ENCODE results near the gene OGFOD1. TPM values are rescaled to one million over a fixed set of nuclear protein-coding genes. Genes with fewer than 3 reads are reported as not detected.

OGFOD1 gene
- total and polyA plus RNA-seq, 3 experiments from 2014 or later, result 87.9 to 114 (median 91.9) TPM

DNA sequence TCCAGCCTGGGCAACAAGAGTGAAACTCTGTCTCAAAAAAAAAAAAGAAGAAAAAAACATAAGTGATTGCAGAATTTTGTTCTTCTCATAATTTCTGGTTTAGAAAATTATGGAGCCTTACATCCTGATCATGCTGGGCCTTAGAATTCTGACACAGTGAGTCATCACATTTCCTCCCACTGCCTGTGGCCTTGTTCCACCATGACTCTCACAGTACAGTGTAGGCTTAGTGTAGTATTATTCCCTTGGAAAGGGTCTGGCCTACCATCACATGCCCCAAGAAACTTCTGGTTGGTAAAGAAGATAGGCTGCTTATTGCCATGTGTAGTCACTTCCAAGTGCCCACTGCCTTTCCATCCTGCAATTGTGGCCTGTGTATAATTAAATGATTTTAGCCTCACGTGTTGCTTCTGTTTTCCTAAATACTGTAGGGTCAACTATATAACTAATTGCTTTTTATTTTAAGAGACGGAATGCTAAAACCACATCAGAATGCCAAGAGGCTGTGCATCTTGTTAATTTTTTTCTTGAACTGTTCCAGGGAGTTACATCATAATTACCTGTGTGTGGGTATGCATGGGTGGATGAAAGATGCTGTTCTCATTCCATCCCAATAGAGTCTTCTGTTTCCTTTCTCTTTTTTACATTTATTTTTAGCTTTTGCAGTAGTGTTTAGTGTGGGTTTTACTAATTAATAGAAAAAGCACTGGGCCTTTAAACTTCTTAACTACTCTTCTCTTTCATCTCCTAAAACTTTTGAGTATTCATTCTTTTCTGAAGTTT lies 25.9 kb downstream of the OGFOD1 start:
- Mint-ChIP-seq H3K4me3 (no peak overlapping the region), H3K4me1 (peaks cover 4 to 8% (median 7%) of the 10 kb centered on the region in 3 donors), H3K36me3 (peaks cover 0 to 83% (median 20%) of the 10 kb centered on the region in 3 donors), H3K27ac (peak overlapping the region in 5 of 8 donors; percentile 29 to 87 (median 66)), H3K9me3 (no peaks in the 10 kb centered on the region), H3K27me3 (no peaks in the 10 kb centered on the region)
- Histone ChIP-seq H3K9me3 (ENCODE audit: low read length) (no peaks in the 10 kb centered on the region), H3K27me3 (ENCODE audit: insufficient read depth, low read length, poor library complexity, severe bottlenecking) (no peaks in the 10 kb centered on the region), H3K4me3 (ENCODE audit: low read length) (no peak overlapping the region), H3K36me3 (ENCODE audit: insufficient read depth, low read length) (peaks cover 43% of the 10 kb centered on the region), H3K4me1 (ENCODE audit: insufficient read depth, low read length) (no peaks in the 10 kb centered on the region), H3K27ac (ENCODE audit: low read depth, low read length) (no peak overlapping the region)
- POLR2A ChIA-PET, result no interaction called here
- CTCF ChIA-PET, result no interaction called here
- no peak for DNase-seq

DNA sequence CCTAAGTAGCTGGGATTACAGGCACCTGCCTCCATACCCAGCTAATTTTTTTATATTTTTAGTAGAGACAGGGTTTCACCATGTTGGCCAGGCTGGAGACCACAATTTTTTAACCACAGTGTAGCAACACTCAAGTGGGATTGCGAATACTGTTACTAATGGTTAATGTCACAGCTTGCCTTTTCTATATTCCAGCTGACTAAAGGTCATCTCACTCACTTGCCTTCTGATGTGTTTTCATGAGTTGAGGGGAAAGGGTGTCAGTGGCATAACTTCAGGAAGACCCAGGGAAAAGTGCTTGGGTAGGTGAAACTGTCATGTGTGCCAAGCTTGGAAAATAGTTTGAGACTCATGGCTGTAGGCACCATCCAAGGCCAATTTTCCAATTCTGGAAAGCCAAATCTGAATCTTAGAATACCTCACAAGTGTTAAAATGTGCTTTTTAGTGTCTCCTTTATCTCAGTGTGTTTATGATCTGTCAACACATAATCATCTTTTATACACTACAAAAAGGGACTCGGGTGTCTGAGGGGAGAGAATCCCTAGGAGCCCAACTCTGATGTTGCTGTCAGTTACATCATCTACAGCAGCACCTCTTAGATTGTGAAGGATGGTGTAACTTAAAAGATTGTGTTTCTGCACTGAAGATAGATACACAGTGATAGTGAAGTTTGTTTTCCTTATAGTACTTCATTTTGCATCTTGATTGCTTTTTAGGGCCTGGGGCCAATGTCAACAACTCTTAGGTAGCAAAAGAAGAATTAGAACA lies 27.1 kb downstream of the OGFOD1 start:
- Histone ChIP-seq H3K9me3 (ENCODE audit: low read length) (no peaks in the 10 kb centered on the region), H3K27ac (ENCODE audit: low read depth, low read length) (no peak overlapping the region), H3K36me3 (ENCODE audit: insufficient read depth, low read length) (peaks cover 39% of the 10 kb centered on the region), H3K4me1 (ENCODE audit: insufficient read depth, low read length) (no peaks in the 10 kb centered on the region), H3K27me3 (ENCODE audit: insufficient read depth, low read length, poor library complexity, severe bottlenecking) (no peaks in the 10 kb centered on the region), H3K4me3 (ENCODE audit: low read length) (no peak overlapping the region)
- Mint-ChIP-seq H3K9me3 (no peaks in the 10 kb centered on the region), H3K27ac (peak overlapping the region in 1 of 8 donors; percentile 44), H3K27me3 (no peaks in the 10 kb centered on the region), H3K4me3 (no peak overlapping the region), H3K4me1 (peaks cover 4 to 8% (median 7%) of the 10 kb centered on the region in 3 donors), H3K36me3 (peaks cover 0 to 83% (median 22%) of the 10 kb centered on the region in 3 donors)
- ChIA-PET POLR2A (no interaction called here), CTCF (no interaction called here)
- DNase-seq, result no peak

DNA sequence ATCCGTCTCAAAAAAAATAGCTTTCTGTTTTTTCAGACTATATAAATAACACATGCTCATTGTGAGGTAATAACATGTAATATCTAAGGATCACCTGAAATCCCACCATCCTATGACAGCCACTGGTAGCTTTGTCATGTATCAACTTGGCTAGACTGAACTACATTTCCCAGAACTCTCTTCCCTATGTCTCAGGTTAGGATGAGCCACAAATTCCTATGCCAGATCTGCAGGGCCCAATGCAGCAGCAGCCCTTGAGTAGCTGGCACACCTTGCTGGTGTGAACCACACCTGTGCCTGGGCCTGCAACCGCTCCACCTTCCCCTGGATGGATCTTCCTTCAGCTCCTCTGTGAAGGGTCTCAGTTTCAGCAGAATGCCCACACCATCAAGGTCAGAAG lies 28.1 kb downstream of the OGFOD1 start:
- no peaks in the 10 kb centered on the region for H3K27me3 Mint-ChIP-seq
- H3K4me3 Mint-ChIP-seq, result no peak overlapping the region
- CTCF ChIA-PET, result no interaction called here
- H3K9me3 ChIP-seq (ENCODE audit: low read length), result no peaks in the 10 kb centered on the region
- POLR2A ChIA-PET, result no interaction called here
- H3K27ac Mint-ChIP-seq, result peak overlapping the region in 6 of 8 donors; percentile 11 to 77 (median 46)
- no peaks in the 10 kb centered on the region for H3K27me3 ChIP-seq (ENCODE audit: insufficient read depth, low read length, poor library complexity, severe bottlenecking)
- peaks cover 4 to 8% (median 7%) of the 10 kb centered on the region in 3 donors for H3K4me1 Mint-ChIP-seq
- peaks cover 0 to 84% (median 22%) of the 10 kb centered on the region in 3 donors for H3K36me3 Mint-ChIP-seq
- no peak for DNase-seq
- no peak overlapping the region for H3K27ac ChIP-seq (ENCODE audit: low read depth, low read length)
- H3K4me3 ChIP-seq (ENCODE audit: low read length), result no peak overlapping the region
- H3K36me3 ChIP-seq (ENCODE audit: insufficient read depth, low read length), result peaks cover 39% of the 10 kb centered on the region
- H3K4me1 ChIP-seq (ENCODE audit: insufficient read depth, low read length), result no peaks in the 10 kb centered on the region
- no peaks in the 10 kb centered on the region for H3K9me3 Mint-ChIP-seq

DNA sequence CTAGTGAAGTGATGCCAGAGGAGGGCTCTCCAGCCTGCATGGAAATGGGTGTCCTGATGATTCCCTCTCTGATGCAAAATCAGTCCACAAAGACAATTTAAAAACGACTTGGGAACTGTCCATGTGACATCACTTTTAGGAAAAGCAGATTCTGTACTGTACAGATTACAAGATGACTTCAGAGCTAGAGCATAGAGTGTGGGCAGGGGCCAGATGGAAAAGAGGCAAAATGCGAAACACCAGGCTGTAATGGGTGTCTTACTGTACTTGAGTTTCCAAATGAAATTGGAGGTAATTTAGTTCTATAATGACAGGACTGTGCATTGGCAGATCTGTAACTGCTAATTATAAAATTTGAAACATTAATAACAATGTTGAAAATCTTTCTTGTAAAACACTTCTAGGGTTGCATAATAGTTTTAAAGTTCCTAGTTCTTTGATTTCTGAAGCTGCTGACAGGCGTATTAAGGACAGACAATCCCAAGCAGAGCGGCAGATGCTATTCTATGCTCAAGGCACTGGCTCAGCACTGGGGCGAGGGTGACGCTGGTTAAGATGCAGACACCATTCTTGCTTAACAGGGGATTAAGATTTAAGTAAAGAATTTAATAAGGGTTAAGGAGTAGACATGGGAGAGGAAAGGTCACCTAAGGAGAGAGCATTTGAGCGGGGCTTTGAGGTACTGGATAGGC lies 29.6 kb downstream of the OGFOD1 start:
- Mint-ChIP-seq H3K4me1 (peaks cover 3 to 8% (median 7%) of the 10 kb centered on the region in 3 donors), H3K36me3 (peaks cover 4 to 84% (median 24%) of the 10 kb centered on the region in 3 donors), H3K27ac (peak overlapping the region in 4 of 8 donors; percentile 5 to 93 (median 38)), H3K27me3 (no peaks in the 10 kb centered on the region), H3K4me3 (no peak overlapping the region), H3K9me3 (no peaks in the 10 kb centered on the region)
- Histone ChIP-seq H3K9me3 (ENCODE audit: low read length) (no peaks in the 10 kb centered on the region), H3K36me3 (ENCODE audit: insufficient read depth, low read length) (peaks cover 30% of the 10 kb centered on the region), H3K4me1 (ENCODE audit: insufficient read depth, low read length) (no peaks in the 10 kb centered on the region), H3K4me3 (ENCODE audit: low read length) (no peak overlapping the region), H3K27ac (ENCODE audit: low read depth, low read length) (no peak overlapping the region), H3K27me3 (ENCODE audit: insufficient read depth, low read length, poor library complexity, severe bottlenecking) (no peaks in the 10 kb centered on the region)
- ChIA-PET CTCF (interaction anchor here (1.0 kb wide), 1 partner anchor 236 kb away, joined by 3 read pairs; no protein-coding TSS in a partner anchor), POLR2A (no interaction called here)
- DNase-seq, result no peak

DNA sequence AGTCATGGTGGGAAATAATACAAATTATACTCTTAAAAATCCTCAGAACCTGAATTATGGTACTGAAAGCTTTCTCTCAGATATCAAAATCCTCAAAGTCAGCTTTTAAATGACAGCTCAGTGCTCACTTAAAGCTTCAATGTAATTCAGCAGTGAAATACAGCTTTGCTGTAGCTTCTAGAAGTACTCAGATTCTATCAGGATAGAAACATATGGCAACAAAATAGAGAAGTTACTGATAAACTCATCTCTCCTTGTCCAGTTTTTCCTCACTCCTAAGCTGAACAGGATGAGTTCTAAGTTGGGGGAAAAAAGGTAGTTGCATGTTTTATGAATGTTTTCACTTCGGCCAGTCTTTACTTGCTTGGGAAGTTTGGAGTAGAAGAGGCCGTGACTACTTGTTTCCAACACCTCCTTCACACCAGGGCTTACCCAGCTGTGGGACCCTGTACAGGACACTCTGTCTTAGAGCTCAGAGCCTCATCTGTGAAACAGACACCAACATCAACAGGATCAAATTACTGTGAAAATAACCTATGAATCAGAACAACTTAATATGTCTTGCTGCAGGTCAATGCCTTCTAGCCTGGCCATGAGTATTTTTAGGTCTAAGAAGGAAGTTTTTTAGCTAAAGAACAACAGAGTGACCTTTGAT lies 30.2 kb downstream of the OGFOD1 start:
- H3K9me3 Mint-ChIP-seq, result no peaks in the 10 kb centered on the region
- ChIA-PET POLR2A (no interaction called here), CTCF (interaction anchor here (1.0 kb wide), 1 partner anchor 235 kb away, joined by 3 read pairs; no protein-coding TSS in a partner anchor)
- peaks cover 29% of the 10 kb centered on the region for H3K36me3 ChIP-seq (ENCODE audit: insufficient read depth, low read length)
- no peak for DNase-seq
- H3K27me3 ChIP-seq (ENCODE audit: insufficient read depth, low read length, poor library complexity, severe bottlenecking), result no peaks in the 10 kb centered on the region
- peaks cover 3 to 8% (median 7%) of the 10 kb centered on the region in 3 donors for H3K4me1 Mint-ChIP-seq
- H3K4me3 ChIP-seq (ENCODE audit: low read length), result no peak overlapping the region
- peak overlapping the region; percentile 12 for H3K27ac ChIP-seq (ENCODE audit: low read depth, low read length)
- H3K27me3 Mint-ChIP-seq, result no peaks in the 10 kb centered on the region
- peaks cover 4 to 81% (median 23%) of the 10 kb centered on the region in 3 donors for H3K36me3 Mint-ChIP-seq
- no peaks in the 10 kb centered on the region for H3K4me1 ChIP-seq (ENCODE audit: insufficient read depth, low read length)
- H3K4me3 Mint-ChIP-seq, result no peak overlapping the region
- no peaks in the 10 kb centered on the region for H3K9me3 ChIP-seq (ENCODE audit: low read length)
- H3K27ac Mint-ChIP-seq, result peak overlapping the region in 3 of 8 donors; percentile 15 to 93 (median 77)

DNA sequence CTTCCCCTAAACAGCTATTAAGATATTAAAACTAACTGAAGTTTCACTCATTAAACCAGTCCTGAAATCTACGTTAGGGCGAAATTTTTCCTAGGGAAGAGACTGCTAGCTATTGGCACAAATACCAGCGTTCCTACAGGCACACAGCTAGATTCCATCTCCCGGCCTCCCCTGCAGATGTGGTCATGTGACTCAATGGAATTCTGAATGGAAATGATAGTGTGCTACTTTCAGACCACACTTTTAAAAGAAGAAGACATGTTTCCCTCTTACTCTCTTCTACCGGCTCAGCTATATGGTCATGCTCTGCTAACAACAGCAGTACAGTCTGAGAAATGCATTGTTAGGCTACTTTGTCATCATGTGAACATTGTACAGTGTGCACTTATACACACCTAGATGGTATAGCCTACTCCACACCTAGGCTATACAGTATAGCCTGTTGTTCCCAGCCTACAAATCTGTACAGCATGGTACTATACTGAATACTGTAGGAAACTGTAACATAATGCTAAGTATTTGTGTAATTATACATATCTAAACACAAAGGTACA lies 31.4 kb downstream of the OGFOD1 start:
- no peak overlapping the region for H3K27ac Mint-ChIP-seq
- Histone ChIP-seq H3K4me1 (ENCODE audit: insufficient read depth, low read length) (no peaks in the 10 kb centered on the region), H3K27me3 (ENCODE audit: insufficient read depth, low read length, poor library complexity, severe bottlenecking) (no peaks in the 10 kb centered on the region), H3K4me3 (ENCODE audit: low read length) (no peak overlapping the region), H3K36me3 (ENCODE audit: insufficient read depth, low read length) (peaks cover 24% of the 10 kb centered on the region), H3K27ac (ENCODE audit: low read depth, low read length) (no peak overlapping the region), H3K9me3 (ENCODE audit: low read length) (no peaks in the 10 kb centered on the region)
- CTCF ChIA-PET, result no interaction called here
- peaks cover 0 to 3% (median under 1%) of the 10 kb centered on the region in 3 donors for H3K4me1 Mint-ChIP-seq
- H3K4me3 Mint-ChIP-seq, result no peak overlapping the region
- DNase-seq, result no peak
- peaks cover 4 to 74% (median 20%) of the 10 kb centered on the region in 3 donors for H3K36me3 Mint-ChIP-seq
- no peaks in the 10 kb centered on the region for H3K9me3 Mint-ChIP-seq
- POLR2A ChIA-PET, result interaction anchor here (0.7 kb wide), 1 partner anchor 36 kb away, joined by 4 read pairs; no protein-coding TSS in a partner anchor
- H3K27me3 Mint-ChIP-seq, result no peaks in the 10 kb centered on the region

DNA sequence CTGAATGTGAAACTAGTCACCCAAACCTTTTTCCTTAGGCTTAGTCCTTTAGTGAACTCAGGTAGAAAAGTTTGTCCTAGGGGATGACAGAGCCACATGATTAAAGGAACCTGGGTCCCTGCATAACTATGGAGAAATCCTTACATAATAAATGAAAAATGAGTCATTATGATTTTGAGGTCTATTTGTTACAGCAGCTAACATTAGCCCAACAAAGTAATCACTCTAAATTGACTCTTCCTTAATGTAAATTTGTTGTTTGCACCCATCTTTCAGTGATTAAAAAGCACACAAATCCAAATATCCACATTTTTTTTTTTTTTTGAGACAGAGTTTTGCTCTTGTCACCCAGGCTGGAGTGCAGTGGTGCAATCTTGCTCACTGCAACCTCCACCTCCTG lies 32.0 kb downstream of the OGFOD1 start:
- Mint-ChIP-seq H3K4me3 (no peak overlapping the region), H3K36me3 (peaks cover 4 to 77% (median 20%) of the 10 kb centered on the region in 3 donors), H3K27me3 (no peaks in the 10 kb centered on the region), H3K4me1 (peaks cover 0 to 3% (median 0%) of the 10 kb centered on the region in 3 donors), H3K9me3 (no peaks in the 10 kb centered on the region), H3K27ac (no peak overlapping the region)
- Histone ChIP-seq H3K4me1 (ENCODE audit: insufficient read depth, low read length) (no peaks in the 10 kb centered on the region), H3K36me3 (ENCODE audit: insufficient read depth, low read length) (peaks cover 24% of the 10 kb centered on the region), H3K27ac (ENCODE audit: low read depth, low read length) (no peak overlapping the region), H3K27me3 (ENCODE audit: insufficient read depth, low read length, poor library complexity, severe bottlenecking) (no peaks in the 10 kb centered on the region), H3K9me3 (ENCODE audit: low read length) (no peaks in the 10 kb centered on the region), H3K4me3 (ENCODE audit: low read length) (no peak overlapping the region)
- POLR2A ChIA-PET, result interaction anchor here (0.6 to 0.7 kb wide), 2 partner anchors 36 to 56 kb away, joined by 3 to 4 read pairs; no protein-coding TSS in a partner anchor
- no peak for DNase-seq
- CTCF ChIA-PET, result no interaction called here
